GM18502 (cell line): ENCODE data around the gene MS4A10.

Experiments
- ATAC-seq: cut with Tn5 transposase; IDR thresholded peaks from one replicate; pipeline ENCODE4 v1.9.1; 2021; ENCODE audit warnings: mild to moderate bottlenecking; ENCODE audit not compliant: unreplicated experiment, poor library complexity

MS4A10 gene

GRCh38 chr11:60844870-60845221 is 59.7 kb downstream of the MS4A10 start:
- no peak for ATAC-seq

DNA sequence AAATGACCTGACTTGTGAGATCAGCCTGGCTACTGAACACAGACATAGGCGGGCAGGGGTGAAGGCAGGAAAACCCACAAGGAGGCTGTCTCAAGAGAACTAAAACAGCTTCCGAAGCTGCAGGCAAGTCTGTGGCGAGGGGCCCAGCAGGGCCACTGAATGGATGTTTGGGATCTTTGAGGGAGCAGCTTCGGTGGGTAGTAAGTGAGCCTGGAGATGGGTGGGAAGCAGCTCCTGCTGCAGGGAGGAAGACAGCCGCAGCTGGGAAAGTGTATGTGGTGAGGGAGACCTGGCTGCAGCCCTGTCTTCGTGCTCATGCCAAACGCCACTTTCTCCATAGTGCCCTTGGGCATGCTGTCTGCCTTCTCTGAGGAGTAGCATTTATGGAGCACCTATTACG is 60.2 kb downstream of the MS4A10 start:
- ATAC-seq: no peak

- no peak for ATAC-seq
These were observed 62.1 kb downstream of the MS4A10 start for GRCh38 chr11:60847281-60847680.

GRCh38 chr11:60847896-60848295 is 62.8 kb downstream of the MS4A10 start:
- no peak for ATAC-seq

DNA sequence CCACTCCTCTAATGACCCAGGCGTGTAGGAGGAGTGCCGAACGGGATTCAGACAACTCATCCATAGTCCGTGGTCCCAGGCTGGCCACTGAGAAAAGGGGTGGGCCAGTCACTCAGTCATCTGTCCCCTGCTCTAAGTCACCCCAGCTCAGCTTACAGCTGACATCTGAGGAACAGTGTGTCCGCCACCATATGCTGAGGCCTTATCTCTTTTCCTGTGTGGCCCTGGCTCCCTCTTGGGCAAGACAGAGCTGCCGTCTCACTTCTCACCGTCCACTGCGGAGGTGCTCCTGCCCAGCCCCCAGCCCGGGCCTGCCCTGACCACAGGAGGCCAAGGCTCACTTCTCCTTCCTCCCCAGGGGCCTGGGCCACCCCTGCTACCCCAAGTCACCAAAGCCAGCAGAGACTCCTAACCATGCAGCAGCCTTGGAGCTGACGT is 63.6 kb downstream of the MS4A10 start:
- ATAC-seq: no peak

DNA sequence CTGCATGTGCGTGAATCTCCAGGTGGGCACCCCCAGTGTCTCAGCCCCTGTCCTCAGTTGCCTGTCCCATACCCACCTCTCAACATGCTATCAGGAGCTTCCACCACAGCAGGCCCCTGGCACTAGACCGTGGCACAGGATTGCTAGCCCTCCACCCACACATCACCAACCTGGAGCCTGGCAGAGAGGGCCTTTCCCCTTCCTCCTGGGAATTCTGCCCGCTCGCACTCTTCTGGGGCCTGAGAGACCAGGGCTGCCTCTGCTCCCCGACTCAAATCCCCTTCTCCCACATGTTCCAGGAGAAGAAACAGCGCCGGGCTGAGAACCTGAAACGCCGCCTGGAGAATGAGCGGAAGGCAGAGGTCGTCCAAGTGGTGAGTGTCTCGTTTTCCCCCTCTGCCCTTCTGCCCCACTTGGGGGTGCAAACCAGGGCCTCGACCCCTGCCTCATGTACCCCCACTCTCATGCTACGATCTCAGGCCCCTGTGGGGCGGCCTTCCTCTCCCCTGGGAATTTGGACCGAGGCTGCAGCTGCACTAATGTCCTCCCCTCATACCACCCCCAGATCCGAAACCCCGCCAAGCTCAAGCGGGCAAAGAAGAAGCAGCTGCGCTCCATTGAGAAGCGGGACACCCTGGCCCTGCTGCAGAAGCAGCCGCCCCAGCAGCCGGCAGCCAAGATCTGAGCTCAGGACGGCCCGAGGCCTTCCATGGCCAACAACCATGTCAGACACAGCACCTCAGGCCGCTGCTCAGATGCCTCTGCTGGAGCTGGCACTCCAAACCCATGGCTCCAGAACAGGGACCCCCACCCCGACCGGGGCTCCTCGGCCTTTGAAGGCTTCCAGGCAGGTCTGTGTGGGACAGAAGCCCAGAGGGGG is 64.7 kb downstream of the MS4A10 start:
- no peak for ATAC-seq
